WTC11 (cell line): ENCODE measurements around the gene PTPRT. TPM values are rescaled to one million over a fixed set of nuclear protein-coding genes. Genes with fewer than 3 reads are reported as not detected.

Experiments used
- ATAC-seq: fragments of 200-7000 bp; cut with Tn5 transposase; 2 replicates; pipeline ENCODE4 v1.10.0; 2021; ENCODE audit warnings: mild to moderate bottlenecking, moderate library complexity
- CTCF ChIA-PET: fragments of 300-600 bp; sonication (Branson Sonifier 250); formaldehyde crosslinking; loops from one replicate; lab custom pipeline; 2021; ENCODE audit warnings: antibody characterized with exemption; lab: Charles Lee
- POLR2A ChIA-PET: fragments of 350-600 bp; sonication (Branson Sonifier 250); formaldehyde crosslinking; loops from one replicate; lab custom pipeline; 2021; ENCODE audit warnings: antibody characterized with exemption; lab: Charles Lee
- DNase-seq: peaks from one replicate; pipeline ENCODE4 v3.0.0; 2021; ENCODE audit warnings: low spot score
- H3K27ac Mint-ChIP-seq: 2 replicates; pipeline ENCODE4 v1.8.0; 2021; ENCODE audit warnings: mixed read lengths
- H3K27me3 Mint-ChIP-seq: 2 replicates; pipeline ENCODE4 v1.8.0; 2021; ENCODE audit warnings: low read depth, mild to moderate bottlenecking, moderate library complexity, mixed read lengths
- H3K36me3 Mint-ChIP-seq: 2 replicates; pipeline ENCODE4 v1.8.0; 2021; ENCODE audit warnings: mixed read lengths
- H3K4me1 Mint-ChIP-seq: 2 replicates; pipeline ENCODE4 v1.8.0; 2022; ENCODE audit warnings: mixed read lengths
- H3K4me3 Mint-ChIP-seq: 2 replicates; pipeline ENCODE4 v1.8.0; 2021; ENCODE audit warnings: mild to moderate bottlenecking, moderate library complexity, mixed read lengths
- H3K9me3 Mint-ChIP-seq: 2 replicates; pipeline ENCODE4 v1.8.0; 2021; ENCODE audit warnings: mixed read lengths
- ATF6 ChIP-seq: sonication (generic); formaldehyde crosslinking; IDR thresholded peaks from 2 replicates; pipeline ENCODE4 v1.8.1; 2023; ENCODE audit warnings: mild to moderate bottlenecking, missing genetic modification reagents
- CREB1 ChIP-seq: sonication (generic); formaldehyde crosslinking; IDR thresholded peaks from 2 replicates; pipeline ENCODE4 v1.8.0; 2023; ENCODE audit warnings: mild to moderate bottlenecking, missing genetic modification reagents
- ELF4 ChIP-seq: sonication (generic); formaldehyde crosslinking; IDR thresholded peaks from 2 replicates; pipeline ENCODE4 v1.8.1; 2022; ENCODE audit warnings: low read depth, mild to moderate bottlenecking, moderate library complexity, missing genetic modification reagents
- GTF2I ChIP-seq: fragments of 250-450 bp; sonication (Bioruptor Pico); conservative IDR thresholded peaks from 2 replicates; pipeline ENCODE4 v1.4.0; 2021; ENCODE audit warnings: mild to moderate bottlenecking
- JAZF1 ChIP-seq: fragments of 250-450 bp; sonication (Bioruptor Pico); IDR thresholded peaks from 2 replicates; pipeline ENCODE4 v1.9.0; 2021; ENCODE audit warnings: moderate library complexity, mild to moderate bottlenecking, inconsistent platforms
- KAT7 ChIP-seq: sonication (generic); formaldehyde crosslinking; IDR thresholded peaks from 2 replicates; pipeline ENCODE4 v1.8.1; 2023; ENCODE audit warnings: missing genetic modification reagents, mild to moderate bottlenecking, borderline replicate concordance
- NFATC4 ChIP-seq: fragments of 250-450 bp; sonication (Bioruptor Pico); IDR thresholded peaks from 2 replicates; pipeline ENCODE4 v1.9.0; 2021; ENCODE audit warnings: mild to moderate bottlenecking
- NFE2L1 ChIP-seq: sonication (generic); formaldehyde crosslinking; IDR thresholded peaks from 2 replicates; pipeline ENCODE4 v1.8.1; 2023; ENCODE audit warnings: missing genetic modification reagents
- SMAD3 ChIP-seq: sonication (generic); formaldehyde crosslinking; IDR thresholded peaks from 2 replicates; pipeline ENCODE4 v1.8.0; 2022; ENCODE audit warnings: missing genetic modification reagents, mild to moderate bottlenecking, borderline replicate concordance
- SMAD4 ChIP-seq: sonication (generic); formaldehyde crosslinking; IDR thresholded peaks from 2 replicates; pipeline ENCODE4 v1.8.0; 2022; ENCODE audit warnings: mild to moderate bottlenecking, missing genetic modification reagents
- ZNF138 ChIP-seq: sonication (generic); formaldehyde crosslinking; conservative IDR thresholded peaks from 2 replicates; pipeline ENCODE4 v1.8.1; 2022; ENCODE audit warnings: mild to moderate bottlenecking, moderate library complexity, missing genetic modification reagents
- total RNA-seq: library from RNA; stranded (reverse); gene quantifications from 3 replicates; pipeline ENCODE4 v1.2.3, GENCODE V29; 2021
- TF ChIP-seq, protein P1 (sequence below): sonication (generic); formaldehyde crosslinking; IDR thresholded peaks from 2 replicates; pipeline ENCODE4 v1.8.1; 2022; ENCODE audit warnings: mild to moderate bottlenecking, missing genetic modification reagents, moderate library complexity, borderline replicate concordance
- TF ChIP-seq, protein P2 (sequence below): sonication (generic); formaldehyde crosslinking; IDR thresholded peaks from 2 replicates; pipeline ENCODE4 v1.8.1; 2023; ENCODE audit warnings: mild to moderate bottlenecking, missing genetic modification reagents, moderate library complexity
- TF ChIP-seq, protein P3 (sequence below): fragments of 250-450 bp; sonication (Bioruptor Pico); IDR thresholded peaks from 2 replicates; pipeline ENCODE4 v1.9.0; 2021; ENCODE audit warnings: moderate library complexity, mild to moderate bottlenecking, inconsistent platforms, borderline replicate concordance
- TF ChIP-seq, protein P4 (sequence below): sonication (generic); formaldehyde crosslinking; IDR thresholded peaks from 2 replicates; pipeline ENCODE4 v1.8.0; 2023; ENCODE audit warnings: missing genetic modification reagents, mild to moderate bottlenecking, borderline replicate concordance
- TF ChIP-seq, protein P5 (sequence below): fragments of 250-450 bp; sonication (Bioruptor Pico); IDR thresholded peaks from 2 replicates; pipeline ENCODE4 v1.9.0; 2021; ENCODE audit warnings: mild to moderate bottlenecking
- TF ChIP-seq, protein P6 (sequence below): sonication (generic); formaldehyde crosslinking; IDR thresholded peaks from 2 replicates; pipeline ENCODE4 v1.8.0; 2022; ENCODE audit warnings: mild to moderate bottlenecking, missing genetic modification reagents
- TF ChIP-seq, protein P7 (sequence below): fragments of 250-450 bp; sonication (Bioruptor Pico); IDR thresholded peaks from 2 replicates; pipeline ENCODE4 v1.9.0; 2021; ENCODE audit warnings: mild to moderate bottlenecking, borderline replicate concordance

Gene PTPRT
- total RNA-seq, 1 experiment from 2014 or later: 1.1 TPM

DNA sequence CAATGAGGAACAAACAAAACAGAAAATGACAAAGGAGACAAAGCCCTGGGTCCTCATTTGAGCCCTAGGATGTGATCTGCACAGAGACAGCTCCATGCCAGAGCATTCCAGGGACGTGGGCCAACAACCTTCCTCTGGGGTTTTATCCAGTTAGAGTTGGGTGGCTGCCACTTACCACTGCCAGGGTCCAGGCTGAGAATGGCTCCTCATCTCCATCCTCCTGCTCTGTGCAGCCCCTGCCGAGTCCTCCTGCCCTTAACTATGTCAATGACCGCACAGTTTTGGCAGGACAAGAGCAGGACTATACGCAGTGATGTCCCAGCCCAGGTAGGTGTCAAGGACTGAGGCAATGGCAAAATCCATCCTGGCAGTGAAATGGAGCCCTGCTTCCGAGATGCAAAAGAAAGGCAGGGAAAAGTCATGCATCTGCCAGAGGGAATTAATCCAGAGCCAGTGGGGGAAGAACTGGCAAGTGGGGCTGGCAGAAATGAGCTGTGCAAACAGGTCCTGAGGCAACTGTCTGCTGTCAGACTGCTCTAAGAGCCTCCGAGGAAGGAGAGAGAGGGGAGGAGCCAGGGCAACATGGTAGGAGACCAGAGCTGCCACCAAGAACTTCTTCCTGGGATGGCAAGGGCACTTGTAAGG, 449.4 kb downstream of the PTPRT start:
- DNase-seq (no peak), ATAC-seq (no peak)
- Mint-ChIP-seq H3K27ac (no peak overlapping the region), H3K36me3 (no peaks in the 10 kb centered on the region), H3K4me1 (no peaks in the 10 kb centered on the region), H3K9me3 (peaks cover 16% of the 10 kb centered on the region), H3K4me3 (no peak overlapping the region), H3K27me3 (0 out of 2 replicates have a peak, but pooled peaks cover 3% of the 10 kb centered on the region)
- TF ChIP-seq, protein P1, sequence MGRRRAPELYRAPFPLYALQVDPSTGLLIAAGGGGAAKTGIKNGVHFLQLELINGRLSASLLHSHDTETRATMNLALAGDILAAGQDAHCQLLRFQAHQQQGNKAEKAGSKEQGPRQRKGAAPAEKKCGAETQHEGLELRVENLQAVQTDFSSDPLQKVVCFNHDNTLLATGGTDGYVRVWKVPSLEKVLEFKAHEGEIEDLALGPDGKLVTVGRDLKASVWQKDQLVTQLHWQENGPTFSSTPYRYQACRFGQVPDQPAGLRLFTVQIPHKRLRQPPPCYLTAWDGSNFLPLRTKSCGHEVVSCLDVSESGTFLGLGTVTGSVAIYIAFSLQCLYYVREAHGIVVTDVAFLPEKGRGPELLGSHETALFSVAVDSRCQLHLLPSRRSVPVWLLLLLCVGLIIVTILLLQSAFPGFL: no peak
- TF ChIP-seq SMAD4 (CRISPR knock-in tag): no peak
- TF ChIP-seq GTF2I (CRISPR knock-in tag): no peak
- TF ChIP-seq SMAD3: no peak
- no peak for TF ChIP-seq NFATC4 (CRISPR knock-in tag)
- no peak for TF ChIP-seq ELF4 (CRISPR knock-in tag)
- no peak for TF ChIP-seq CREB1 (CRISPR knock-in tag)
- TF ChIP-seq NFE2L1: no peak
- TF ChIP-seq, protein P2, sequence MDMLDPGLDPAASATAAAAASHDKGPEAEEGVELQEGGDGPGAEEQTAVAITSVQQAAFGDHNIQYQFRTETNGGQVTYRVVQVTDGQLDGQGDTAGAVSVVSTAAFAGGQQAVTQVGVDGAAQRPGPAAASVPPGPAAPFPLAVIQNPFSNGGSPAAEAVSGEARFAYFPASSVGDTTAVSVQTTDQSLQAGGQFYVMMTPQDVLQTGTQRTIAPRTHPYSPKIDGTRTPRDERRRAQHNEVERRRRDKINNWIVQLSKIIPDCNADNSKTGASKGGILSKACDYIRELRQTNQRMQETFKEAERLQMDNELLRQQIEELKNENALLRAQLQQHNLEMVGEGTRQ (CRISPR knock-in tag): no peak
- TF ChIP-seq ATF6 (CRISPR knock-in tag): no peak
- ChIA-PET POLR2A (no interaction called here), CTCF (no interaction called here)

DNA sequence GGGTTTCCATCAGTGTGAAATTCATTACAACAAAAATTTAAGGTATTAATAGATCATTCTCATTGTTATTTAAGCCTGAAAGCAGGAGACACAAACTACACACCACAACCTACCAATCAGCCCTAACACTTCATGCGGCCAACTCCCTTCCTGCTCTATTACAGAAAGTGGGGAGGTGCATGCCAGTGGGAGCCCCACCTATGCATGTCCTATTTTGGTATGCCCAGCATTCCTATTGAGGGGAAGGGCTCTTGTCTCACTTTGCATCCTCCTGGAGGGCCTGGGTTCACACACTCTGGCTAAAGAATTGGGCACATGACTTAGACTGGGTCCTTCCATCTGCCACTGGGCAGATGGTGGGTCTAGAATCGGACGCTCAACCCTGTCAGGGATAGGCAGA, 450.0 kb downstream of the PTPRT start:
- Mint-ChIP-seq H3K27ac (no peak overlapping the region), H3K36me3 (no peaks in the 10 kb centered on the region), H3K27me3 (peaks cover 3% of the 10 kb centered on the region; the same call in 1 of the 2 replicates), H3K9me3 (peaks cover 16% of the 10 kb centered on the region), H3K4me1 (no peaks in the 10 kb centered on the region), H3K4me3 (no peak overlapping the region)
- ATAC-seq: no peak
- no peak for DNase-seq
- POLR2A ChIA-PET: no interaction called here
- CTCF ChIA-PET: no interaction called here
- TF ChIP-seq, protein P3, sequence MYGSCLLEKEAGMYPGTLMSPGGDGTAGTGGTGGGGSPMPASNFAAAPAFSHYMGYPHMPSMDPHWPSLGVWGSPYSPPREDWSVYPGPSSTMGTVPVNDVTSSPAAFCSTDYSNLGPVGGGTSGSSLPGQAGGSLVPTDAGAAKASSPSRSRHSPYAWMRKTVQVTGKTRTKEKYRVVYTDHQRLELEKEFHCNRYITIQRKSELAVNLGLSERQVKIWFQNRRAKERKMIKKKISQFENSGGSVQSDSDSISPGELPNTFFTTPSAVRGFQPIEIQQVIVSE (CRISPR knock-in tag): no peak
- no peak for TF ChIP-seq KAT7 (CRISPR knock-in tag)
- TF ChIP-seq JAZF1 (CRISPR knock-in tag): no peak
- TF ChIP-seq ZNF138: no peak
- TF ChIP-seq, protein P4, sequence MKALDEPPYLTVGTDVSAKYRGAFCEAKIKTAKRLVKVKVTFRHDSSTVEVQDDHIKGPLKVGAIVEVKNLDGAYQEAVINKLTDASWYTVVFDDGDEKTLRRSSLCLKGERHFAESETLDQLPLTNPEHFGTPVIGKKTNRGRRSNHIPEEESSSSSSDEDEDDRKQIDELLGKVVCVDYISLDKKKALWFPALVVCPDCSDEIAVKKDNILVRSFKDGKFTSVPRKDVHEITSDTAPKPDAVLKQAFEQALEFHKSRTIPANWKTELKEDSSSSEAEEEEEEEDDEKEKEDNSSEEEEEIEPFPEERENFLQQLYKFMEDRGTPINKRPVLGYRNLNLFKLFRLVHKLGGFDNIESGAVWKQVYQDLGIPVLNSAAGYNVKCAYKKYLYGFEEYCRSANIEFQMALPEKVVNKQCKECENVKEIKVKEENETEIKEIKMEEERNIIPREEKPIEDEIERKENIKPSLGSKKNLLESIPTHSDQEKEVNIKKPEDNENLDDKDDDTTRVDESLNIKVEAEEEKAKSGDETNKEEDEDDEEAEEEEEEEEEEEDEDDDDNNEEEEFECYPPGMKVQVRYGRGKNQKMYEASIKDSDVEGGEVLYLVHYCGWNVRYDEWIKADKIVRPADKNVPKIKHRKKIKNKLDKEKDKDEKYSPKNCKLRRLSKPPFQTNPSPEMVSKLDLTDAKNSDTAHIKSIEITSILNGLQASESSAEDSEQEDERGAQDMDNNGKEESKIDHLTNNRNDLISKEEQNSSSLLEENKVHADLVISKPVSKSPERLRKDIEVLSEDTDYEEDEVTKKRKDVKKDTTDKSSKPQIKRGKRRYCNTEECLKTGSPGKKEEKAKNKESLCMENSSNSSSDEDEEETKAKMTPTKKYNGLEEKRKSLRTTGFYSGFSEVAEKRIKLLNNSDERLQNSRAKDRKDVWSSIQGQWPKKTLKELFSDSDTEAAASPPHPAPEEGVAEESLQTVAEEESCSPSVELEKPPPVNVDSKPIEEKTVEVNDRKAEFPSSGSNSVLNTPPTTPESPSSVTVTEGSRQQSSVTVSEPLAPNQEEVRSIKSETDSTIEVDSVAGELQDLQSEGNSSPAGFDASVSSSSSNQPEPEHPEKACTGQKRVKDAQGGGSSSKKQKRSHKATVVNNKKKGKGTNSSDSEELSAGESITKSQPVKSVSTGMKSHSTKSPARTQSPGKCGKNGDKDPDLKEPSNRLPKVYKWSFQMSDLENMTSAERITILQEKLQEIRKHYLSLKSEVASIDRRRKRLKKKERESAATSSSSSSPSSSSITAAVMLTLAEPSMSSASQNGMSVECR (CRISPR knock-in tag): no peak
- TF ChIP-seq, protein P5, sequence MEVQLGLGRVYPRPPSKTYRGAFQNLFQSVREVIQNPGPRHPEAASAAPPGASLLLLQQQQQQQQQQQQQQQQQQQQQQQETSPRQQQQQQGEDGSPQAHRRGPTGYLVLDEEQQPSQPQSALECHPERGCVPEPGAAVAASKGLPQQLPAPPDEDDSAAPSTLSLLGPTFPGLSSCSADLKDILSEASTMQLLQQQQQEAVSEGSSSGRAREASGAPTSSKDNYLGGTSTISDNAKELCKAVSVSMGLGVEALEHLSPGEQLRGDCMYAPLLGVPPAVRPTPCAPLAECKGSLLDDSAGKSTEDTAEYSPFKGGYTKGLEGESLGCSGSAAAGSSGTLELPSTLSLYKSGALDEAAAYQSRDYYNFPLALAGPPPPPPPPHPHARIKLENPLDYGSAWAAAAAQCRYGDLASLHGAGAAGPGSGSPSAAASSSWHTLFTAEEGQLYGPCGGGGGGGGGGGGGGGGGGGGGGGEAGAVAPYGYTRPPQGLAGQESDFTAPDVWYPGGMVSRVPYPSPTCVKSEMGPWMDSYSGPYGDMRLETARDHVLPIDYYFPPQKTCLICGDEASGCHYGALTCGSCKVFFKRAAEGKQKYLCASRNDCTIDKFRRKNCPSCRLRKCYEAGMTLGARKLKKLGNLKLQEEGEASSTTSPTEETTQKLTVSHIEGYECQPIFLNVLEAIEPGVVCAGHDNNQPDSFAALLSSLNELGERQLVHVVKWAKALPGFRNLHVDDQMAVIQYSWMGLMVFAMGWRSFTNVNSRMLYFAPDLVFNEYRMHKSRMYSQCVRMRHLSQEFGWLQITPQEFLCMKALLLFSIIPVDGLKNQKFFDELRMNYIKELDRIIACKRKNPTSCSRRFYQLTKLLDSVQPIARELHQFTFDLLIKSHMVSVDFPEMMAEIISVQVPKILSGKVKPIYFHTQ (CRISPR knock-in tag): no peak
- TF ChIP-seq, protein P6, sequence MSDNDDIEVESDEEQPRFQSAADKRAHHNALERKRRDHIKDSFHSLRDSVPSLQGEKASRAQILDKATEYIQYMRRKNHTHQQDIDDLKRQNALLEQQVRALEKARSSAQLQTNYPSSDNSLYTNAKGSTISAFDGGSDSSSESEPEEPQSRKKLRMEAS: no peak
- TF ChIP-seq, protein P7, sequence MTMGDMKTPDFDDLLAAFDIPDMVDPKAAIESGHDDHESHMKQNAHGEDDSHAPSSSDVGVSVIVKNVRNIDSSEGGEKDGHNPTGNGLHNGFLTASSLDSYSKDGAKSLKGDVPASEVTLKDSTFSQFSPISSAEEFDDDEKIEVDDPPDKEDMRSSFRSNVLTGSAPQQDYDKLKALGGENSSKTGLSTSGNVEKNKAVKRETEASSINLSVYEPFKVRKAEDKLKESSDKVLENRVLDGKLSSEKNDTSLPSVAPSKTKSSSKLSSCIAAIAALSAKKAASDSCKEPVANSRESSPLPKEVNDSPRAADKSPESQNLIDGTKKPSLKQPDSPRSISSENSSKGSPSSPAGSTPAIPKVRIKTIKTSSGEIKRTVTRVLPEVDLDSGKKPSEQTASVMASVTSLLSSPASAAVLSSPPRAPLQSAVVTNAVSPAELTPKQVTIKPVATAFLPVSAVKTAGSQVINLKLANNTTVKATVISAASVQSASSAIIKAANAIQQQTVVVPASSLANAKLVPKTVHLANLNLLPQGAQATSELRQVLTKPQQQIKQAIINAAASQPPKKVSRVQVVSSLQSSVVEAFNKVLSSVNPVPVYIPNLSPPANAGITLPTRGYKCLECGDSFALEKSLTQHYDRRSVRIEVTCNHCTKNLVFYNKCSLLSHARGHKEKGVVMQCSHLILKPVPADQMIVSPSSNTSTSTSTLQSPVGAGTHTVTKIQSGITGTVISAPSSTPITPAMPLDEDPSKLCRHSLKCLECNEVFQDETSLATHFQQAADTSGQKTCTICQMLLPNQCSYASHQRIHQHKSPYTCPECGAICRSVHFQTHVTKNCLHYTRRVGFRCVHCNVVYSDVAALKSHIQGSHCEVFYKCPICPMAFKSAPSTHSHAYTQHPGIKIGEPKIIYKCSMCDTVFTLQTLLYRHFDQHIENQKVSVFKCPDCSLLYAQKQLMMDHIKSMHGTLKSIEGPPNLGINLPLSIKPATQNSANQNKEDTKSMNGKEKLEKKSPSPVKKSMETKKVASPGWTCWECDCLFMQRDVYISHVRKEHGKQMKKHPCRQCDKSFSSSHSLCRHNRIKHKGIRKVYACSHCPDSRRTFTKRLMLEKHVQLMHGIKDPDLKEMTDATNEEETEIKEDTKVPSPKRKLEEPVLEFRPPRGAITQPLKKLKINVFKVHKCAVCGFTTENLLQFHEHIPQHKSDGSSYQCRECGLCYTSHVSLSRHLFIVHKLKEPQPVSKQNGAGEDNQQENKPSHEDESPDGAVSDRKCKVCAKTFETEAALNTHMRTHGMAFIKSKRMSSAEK (CRISPR knock-in tag): no peak
